Stimulated activated CD8-positive, alpha-beta memory T cell treated with anti-CD3 and anti-CD28 coated beads, Interleukin-7, amount 100 ng/mL, for 48 hours (primary cell): Measurements from ENCODE around the gene TWF2.
A peak's percentile ranks its signal among the peaks of the same experiment; 100 is the strongest.

Source experiments
- DNase-seq, 2 donors: peaks; one replicate each; pipeline ENCODE4 v3.0.0-alpha.2; 2020; ENCODE audit warnings: low read depth in 1 of 2; ENCODE audit errors: extremely low read depth in 1 of 2

TWF2 gene

GRCh38 chr3:52240059-52240885 is 1.3 kb upstream of the TWF2 start:
- DNase-seq, result peak in 1 of 2 donors; percentile 68

- no peak for DNase-seq
Observed at GRCh38 chr3:52238193-52238760, 681 bp downstream of the TWF2 start.

GRCh38 chr3:52237657-52238172 is 1.2 kb downstream of the TWF2 start:
- no peak for DNase-seq

GRCh38 chr3:52237006-52237656 is 1.8 kb downstream of the TWF2 start:
- DNase-seq, result no peak

- no peak for DNase-seq
Observed at GRCh38 chr3:52236424-52236886, 2.5 kb downstream of the TWF2 start.

- no peak for DNase-seq
Observed at GRCh38 chr3:52234516-52235447, 4.2 kb downstream of the TWF2 start.

GRCh38 chr3:52233968-52234367 is 5.0 kb downstream of the TWF2 start:
- DNase-seq, result no peak

- no peak for DNase-seq
Observed at GRCh38 chr3:52233108-52233591, 5.8 kb downstream of the TWF2 start.

- no peak for DNase-seq
Observed at GRCh38 chr3:52232279-52233107, 6.5 kb downstream of the TWF2 start.

GRCh38 chr3:52231502-52232278 is 7.3 kb downstream of the TWF2 start:
- DNase-seq, result peak; percentile 66 to 69

- DNase-seq, result no peak
Observed at GRCh38 chr3:52230889-52231499, 8.0 kb downstream of the TWF2 start.

- no peak for DNase-seq
Observed at GRCh38 chr3:52230461-52230860, 8.5 kb downstream of the TWF2 start.

- DNase-seq, result no peak
Observed at GRCh38 chr3:52229656-52230055, 9.3 kb downstream of the TWF2 start.

- no peak for DNase-seq
Observed at GRCh38 chr3:52228751-52229291, 10.1 kb downstream of the TWF2 start.

- no peak for DNase-seq
Observed at GRCh38 chr3:52228266-52228665, 10.7 kb downstream of the TWF2 start.

GRCh38 chr3:52227766-52228165 is 11.2 kb downstream of the TWF2 start:
- DNase-seq, result no peak

- DNase-seq, result no peak
Observed at GRCh38 chr3:52227117-52227516, 11.8 kb downstream of the TWF2 start.

GRCh38 chr3:52226229-52226817 is 12.6 kb downstream of the TWF2 start:
- DNase-seq, result no peak
